Suprapubic skin (tissue), 3 donors: ENCODE measurements around the gene RYR1.

ENCODE experiments used
- CTCF ChIP-seq, 2 donors: fragments of 200-600 bp in 1 of 2; fragments of 450-650 bp in 1 of 2; sonication (generic) in 1 of 2; IDR thresholded peaks; one replicate each; pipeline ENCODE4 v1.5.1; 2016 to 2019; ENCODE audit warnings: antibody characterized with exemption in 2 of 2, mild to moderate bottlenecking in 1 of 2, moderate library complexity in 1 of 2
- EP300 ChIP-seq: sonication (generic); formaldehyde crosslinking; IDR thresholded peaks from one replicate; pipeline ENCODE4 v1.6.1; 2017; ENCODE audit warnings: antibody characterized with exemption
- POLR2A ChIP-seq, 2 donors: fragments of 450-650 bp; IDR thresholded peaks; one replicate each; pipeline ENCODE4 v1.6.1; 2017; ENCODE audit warnings: antibody characterized with exemption in 2 of 2, mild to moderate bottlenecking in 2 of 2, moderate library complexity in 2 of 2

- TF ChIP-seq CTCF (IDR thresholded peaks at IDR 0.05) (no peak), EP300 (no peak), POLR2A (IDR thresholded peaks at IDR 0.05) (no peak)
Observed at GRCh38 chr19:38606131-38606530, 172.6 kb downstream of the RYR1 start.
